ENCODE data around the gene NUP210. TPM values are rescaled to one million over a fixed set of nuclear protein-coding genes. Genes with fewer than 3 reads are reported as not detected.

Gene NUP210
- polyA plus RNA-seq, 3 donors from 2014 or later: 10.9 to 120 (median 36.7) TPM

- H3K27ac Mint-ChIP-seq: peak overlapping the region in 2 of 6 donors; percentile 12 to 22
- H3K27me3 Mint-ChIP-seq (ENCODE audit: low read depth in 3 of 3): no peaks in the 10 kb centered on the region
- peaks cover 10 to 51% (median 14%) of the 10 kb centered on the region in 3 donors for H3K36me3 Mint-ChIP-seq
- no peak for DNase-seq
- no peak overlapping the region for H3K4me3 Mint-ChIP-seq
- H3K4me1 Mint-ChIP-seq: peaks cover 5 to 20% of the 10 kb centered on the region in 2 donors
- no peaks in the 10 kb centered on the region for H3K9me3 Mint-ChIP-seq
These were observed 63.0 kb downstream of the NUP210 start for GRCh38 chr3:13357074-13357473.

- peaks cover 0 to 4% (median 0%) of the 10 kb centered on the region in 3 donors for H3K27me3 Mint-ChIP-seq (ENCODE audit: low read depth in 3 of 3)
- H3K4me1 Mint-ChIP-seq: peaks cover 9 to 20% of the 10 kb centered on the region in 2 donors
- no peak overlapping the region for H3K4me3 Mint-ChIP-seq
- peak overlapping the region in 4 of 6 donors; percentile 13 to 55 (median 51) for H3K27ac Mint-ChIP-seq
- H3K9me3 Mint-ChIP-seq: no peaks in the 10 kb centered on the region
- DNase-seq: no peak
- H3K36me3 Mint-ChIP-seq: peaks cover 13 to 55% (median 23%) of the 10 kb centered on the region in 3 donors
These were observed 66.1 kb downstream of the NUP210 start for GRCh38 chr3:13353936-13354542.

GRCh38 chr3:13353506-13353905 is 66.6 kb downstream of the NUP210 start:
- Mint-ChIP-seq H3K4me1 (peaks cover 9 to 20% of the 10 kb centered on the region in 2 donors), H3K4me3 (no peak overlapping the region), H3K27me3 (ENCODE audit: low read depth in 3 of 3) (peaks cover 0 to 4% (median 0%) of the 10 kb centered on the region in 3 donors), H3K27ac (peak overlapping the region in 3 of 6 donors; percentile 20 to 55 (median 27)), H3K9me3 (no peaks in the 10 kb centered on the region), H3K36me3 (peaks cover 13 to 59% (median 25%) of the 10 kb centered on the region in 3 donors)
- no peak for DNase-seq

GRCh38 chr3:13352621-13353131 is 67.4 kb downstream of the NUP210 start:
- H3K27me3 Mint-ChIP-seq (ENCODE audit: low read depth in 3 of 3): peaks cover 0 to 7% (median 1%) of the 10 kb centered on the region in 3 donors
- H3K9me3 Mint-ChIP-seq: no peaks in the 10 kb centered on the region
- no peak overlapping the region for H3K4me3 Mint-ChIP-seq
- no peak for DNase-seq
- H3K27ac Mint-ChIP-seq: peak overlapping the region in 5 of 6 donors; percentile 19 to 76 (median 53)
- peaks cover 13 to 58% (median 30%) of the 10 kb centered on the region in 3 donors for H3K36me3 Mint-ChIP-seq
- H3K4me1 Mint-ChIP-seq: peaks cover 9 to 20% of the 10 kb centered on the region in 2 donors

- H3K4me1 Mint-ChIP-seq: peaks cover 34 to 48% of the 10 kb centered on the region in 2 donors
- H3K36me3 Mint-ChIP-seq: peaks cover 25 to 63% (median 35%) of the 10 kb centered on the region in 3 donors
These were observed 70.3 kb downstream of the NUP210 start for GRCh38 chr3:13349823-13350222.

GRCh38 chr3:13348661-13349396 is 71.3 kb downstream of the NUP210 start:
- Mint-ChIP-seq H3K9me3 (no peaks in the 10 kb centered on the region), H3K36me3 (peaks cover 29 to 64% (median 32%) of the 10 kb centered on the region in 3 donors), H3K4me1 (peaks cover 44 to 52% of the 10 kb centered on the region in 2 donors), H3K4me3 (peak overlapping the region in 1 of 5 donors; percentile 14), H3K27me3 (ENCODE audit: low read depth in 3 of 3) (peaks cover 0 to 11% (median 6%) of the 10 kb centered on the region in 3 donors), H3K27ac (peak overlapping the region in 4 of 6 donors; percentile 23 to 40 (median 24))
- no peak for DNase-seq

More at GRCh38 chr3:13349823-13350222, 70.3 kb downstream of the NUP210 start:
- H3K4me3 Mint-ChIP-seq: no peak overlapping the region
- H3K27me3 Mint-ChIP-seq (ENCODE audit: low read depth in 3 of 3): peaks cover 0 to 8% (median 3%) of the 10 kb centered on the region in 3 donors
- DNase-seq: no peak
- H3K9me3 Mint-ChIP-seq: no peaks in the 10 kb centered on the region
- H3K27ac Mint-ChIP-seq: peak overlapping the region in 3 of 6 donors; percentile 2 to 40 (median 25)

GRCh38 chr3:13348100-13348499 is 72.0 kb downstream of the NUP210 start:
- H3K4me1 Mint-ChIP-seq: peaks cover 50 to 52% of the 10 kb centered on the region in 2 donors
- H3K27me3 Mint-ChIP-seq (ENCODE audit: low read depth in 3 of 3): peaks cover 0 to 17% (median 8%) of the 10 kb centered on the region in 3 donors
- no peaks in the 10 kb centered on the region for H3K9me3 Mint-ChIP-seq
- no peak for DNase-seq
- peaks cover 26 to 61% (median 32%) of the 10 kb centered on the region in 3 donors for H3K36me3 Mint-ChIP-seq
- H3K4me3 Mint-ChIP-seq: no peak overlapping the region
- H3K27ac Mint-ChIP-seq: peak overlapping the region in 5 of 6 donors; percentile 7 to 73 (median 25)

- Mint-ChIP-seq H3K27me3 (ENCODE audit: low read depth in 3 of 3) (peaks cover 0 to 17% (median 8%) of the 10 kb centered on the region in 3 donors), H3K9me3 (no peaks in the 10 kb centered on the region), H3K4me1 (peaks cover 53% of the 10 kb centered on the region in 2 donors), H3K36me3 (peaks cover 27 to 60% (median 32%) of the 10 kb centered on the region in 3 donors), H3K4me3 (no peak overlapping the region), H3K27ac (peak overlapping the region in 2 of 6 donors; percentile 54 to 67)
- DNase-seq: no peak
These were observed 72.7 kb downstream of the NUP210 start for GRCh38 chr3:13347390-13347950.

- peaks cover 0 to 17% (median 8%) of the 10 kb centered on the region in 3 donors for H3K27me3 Mint-ChIP-seq (ENCODE audit: low read depth in 3 of 3)
- peaks cover 32 to 65% (median 33%) of the 10 kb centered on the region in 3 donors for H3K36me3 Mint-ChIP-seq
- DNase-seq: peak; percentile 39 to 64 (median 52)
- peaks cover 56 to 59% of the 10 kb centered on the region in 2 donors for H3K4me1 Mint-ChIP-seq
- peak overlapping the region; percentile 6 to 63 (median 56) for H3K4me3 Mint-ChIP-seq
- no peaks in the 10 kb centered on the region for H3K9me3 Mint-ChIP-seq
- H3K27ac Mint-ChIP-seq: peak overlapping the region; percentile 54 to 72 (median 60)
These were observed 73.4 kb downstream of the NUP210 start for GRCh38 chr3:13346481-13347389.

- Mint-ChIP-seq H3K4me1 (peaks cover 56 to 68% of the 10 kb centered on the region in 2 donors), H3K27ac (peak overlapping the region in 4 of 6 donors; percentile 40 to 72 (median 66)), H3K9me3 (no peaks in the 10 kb centered on the region), H3K27me3 (ENCODE audit: low read depth in 3 of 3) (peaks cover 0 to 18% (median 8%) of the 10 kb centered on the region in 3 donors), H3K4me3 (peak overlapping the region in 3 of 5 donors; percentile 17 to 60 (median 33)), H3K36me3 (peaks cover 28 to 65% (median 33%) of the 10 kb centered on the region in 3 donors)
- DNase-seq: no peak
These were observed 74.3 kb downstream of the NUP210 start for GRCh38 chr3:13345772-13346171.

GRCh38 chr3:13345284-13345683 is 74.8 kb downstream of the NUP210 start:
- Mint-ChIP-seq H3K9me3 (no peaks in the 10 kb centered on the region), H3K27ac (peak overlapping the region in 2 of 6 donors; percentile 83 to 87), H3K4me3 (peak overlapping the region in 3 of 5 donors; percentile 17 to 60 (median 33)), H3K36me3 (peaks cover 26 to 62% (median 31%) of the 10 kb centered on the region in 3 donors), H3K27me3 (ENCODE audit: low read depth in 3 of 3) (peaks cover 0 to 17% (median 8%) of the 10 kb centered on the region in 3 donors), H3K4me1 (peaks cover 56 to 68% of the 10 kb centered on the region in 2 donors)
- no peak for DNase-seq

- peak overlapping the region; percentile 56 to 78 (median 75) for H3K4me3 Mint-ChIP-seq
- H3K9me3 Mint-ChIP-seq: no peaks in the 10 kb centered on the region
- H3K4me1 Mint-ChIP-seq: peaks cover 53 to 68% of the 10 kb centered on the region in 2 donors
- H3K27ac Mint-ChIP-seq: peak overlapping the region; percentile 74 to 87 (median 82)
- peaks cover 1 to 15% (median 8%) of the 10 kb centered on the region in 3 donors for H3K27me3 Mint-ChIP-seq (ENCODE audit: low read depth in 3 of 3)
- no peak for DNase-seq
- peaks cover 20 to 56% (median 26%) of the 10 kb centered on the region in 3 donors for H3K36me3 Mint-ChIP-seq
These were observed 75.5 kb downstream of the NUP210 start for GRCh38 chr3:13344663-13345062.

All from immature natural killer cell (primary cell).